Measurements from ENCODE around the gene RFT1. TPM values are rescaled to one million over a fixed set of nuclear protein-coding genes. Genes with fewer than 3 reads are reported as not detected.
A peak's percentile ranks its signal among the peaks of the same experiment; 100 is the strongest.

The RFT1 gene
- total and polyA plus RNA-seq, 2 donors (not counting 1 experiment from before 2014, with no cell fraction given), result 9.7 to 20.5 TPM

GRCh38 chr3:53074366-53074696 lies 55.9 kb downstream of the RFT1 start:
- H3K4me3 ChIP-seq (replicated peaks in 1 of 4; ENCODE audit: control extremely low read depth in 1 of 4, insufficient read depth in 1 of 4, low read depth in 3 of 4, low read length in 4 of 4), result no peak overlapping the region
- TF ChIP-seq EZH2 (IDR thresholded peaks at IDR 0.05; ENCODE audit: low read length, missing control alignments), result no peak
- TF ChIP-seq CTCF (conservative IDR thresholded peaks at IDR 0.05 in 1 of 2, IDR thresholded peaks at IDR 0.05 in 1 of 2; ENCODE audit: low read depth in 1 of 2, low read length in 2 of 2), result no peak

GRCh38 chr3:53073553-53074365 lies 56.5 kb downstream of the RFT1 start:
- H3K4me2 ChIP-seq (ENCODE audit: extremely low read depth, insufficient read depth, low read length), result peak overlapping the region; percentile 98
- no peak overlapping the region for H3K4me3 ChIP-seq (replicated peaks in 1 of 4; ENCODE audit: control extremely low read depth in 1 of 4, insufficient read depth in 1 of 4, low read depth in 3 of 4, low read length in 4 of 4)

More at GRCh38 chr3:53074366-53074696, 55.9 kb downstream of the RFT1 start:
- no peak for DNase-seq (ENCODE audit: low read depth in 2 of 2)
- Histone ChIP-seq H3K27me3 (ENCODE audit: control insufficient read depth, insufficient read depth, low read length) (no peaks in the 10 kb centered on the region), H3K36me3 (ENCODE audit: control insufficient read depth, insufficient read depth, low read length) (no peaks in the 10 kb centered on the region), H3K27ac (ENCODE audit: insufficient read depth, low read length) (no peak overlapping the region), H3K9me3 (ENCODE audit: control insufficient read depth, insufficient read depth, low read depth, low read length) (no peaks in the 10 kb centered on the region), H3K9ac (ENCODE audit: insufficient read depth, low read length) (no peak overlapping the region), H2AFZ (ENCODE audit: low read length) (no peak overlapping the region), H3K4me2 (ENCODE audit: extremely low read depth, insufficient read depth, low read length) (no peak overlapping the region), H3K79me2 (ENCODE audit: control insufficient read depth, insufficient read depth, low read length) (no peaks in the 10 kb centered on the region), H4K20me1 (ENCODE audit: control insufficient read depth, extremely low read depth, insufficient read depth, low read length) (no peaks in the 10 kb centered on the region), H3K4me1 (ENCODE audit: control insufficient read depth, extremely low read depth, insufficient read depth, low read length) (peaks cover 5% of the 10 kb centered on the region)

More at GRCh38 chr3:53073553-53074365, 56.5 kb downstream of the RFT1 start:
- Histone ChIP-seq H3K79me2 (ENCODE audit: control insufficient read depth, insufficient read depth, low read length) (no peaks in the 10 kb centered on the region), H3K4me1 (ENCODE audit: control insufficient read depth, extremely low read depth, insufficient read depth, low read length) (peaks cover 5% of the 10 kb centered on the region), H2AFZ (ENCODE audit: low read length) (peak overlapping the region; percentile 85), H3K9ac (ENCODE audit: insufficient read depth, low read length) (no peak overlapping the region), H4K20me1 (ENCODE audit: control insufficient read depth, extremely low read depth, insufficient read depth, low read length) (no peaks in the 10 kb centered on the region), H3K9me3 (ENCODE audit: control insufficient read depth, insufficient read depth, low read depth, low read length) (no peaks in the 10 kb centered on the region), H3K36me3 (ENCODE audit: control insufficient read depth, insufficient read depth, low read length) (no peaks in the 10 kb centered on the region), H3K27ac (ENCODE audit: insufficient read depth, low read length) (no peak overlapping the region), H3K27me3 (ENCODE audit: control insufficient read depth, insufficient read depth, low read length) (no peaks in the 10 kb centered on the region)
- TF ChIP-seq EZH2 (IDR thresholded peaks at IDR 0.05; ENCODE audit: low read length, missing control alignments) (no peak), CTCF (conservative IDR thresholded peaks at IDR 0.05 in 1 of 2, IDR thresholded peaks at IDR 0.05 in 1 of 2; ENCODE audit: low read depth in 1 of 2, low read length in 2 of 2) (no peak)
- no peak for DNase-seq (ENCODE audit: low read depth in 2 of 2)

Data from fibroblast of lung (primary cell).